SKM-1 (cell line): ENCODE data around the gene COL26A1.
"Not testable (repeated sequence)": the region's sequence is repeated elsewhere in the genome, so short reads cannot be mapped to it uniquely, and the experiment has no call there.

Experiments used
- DNase-seq: peaks from one replicate; lab custom pipeline; 2025; ENCODE audit not compliant: unreplicated experiment; lab: John Stamatoyannopoulos, UW

Gene COL26A1

DNA sequence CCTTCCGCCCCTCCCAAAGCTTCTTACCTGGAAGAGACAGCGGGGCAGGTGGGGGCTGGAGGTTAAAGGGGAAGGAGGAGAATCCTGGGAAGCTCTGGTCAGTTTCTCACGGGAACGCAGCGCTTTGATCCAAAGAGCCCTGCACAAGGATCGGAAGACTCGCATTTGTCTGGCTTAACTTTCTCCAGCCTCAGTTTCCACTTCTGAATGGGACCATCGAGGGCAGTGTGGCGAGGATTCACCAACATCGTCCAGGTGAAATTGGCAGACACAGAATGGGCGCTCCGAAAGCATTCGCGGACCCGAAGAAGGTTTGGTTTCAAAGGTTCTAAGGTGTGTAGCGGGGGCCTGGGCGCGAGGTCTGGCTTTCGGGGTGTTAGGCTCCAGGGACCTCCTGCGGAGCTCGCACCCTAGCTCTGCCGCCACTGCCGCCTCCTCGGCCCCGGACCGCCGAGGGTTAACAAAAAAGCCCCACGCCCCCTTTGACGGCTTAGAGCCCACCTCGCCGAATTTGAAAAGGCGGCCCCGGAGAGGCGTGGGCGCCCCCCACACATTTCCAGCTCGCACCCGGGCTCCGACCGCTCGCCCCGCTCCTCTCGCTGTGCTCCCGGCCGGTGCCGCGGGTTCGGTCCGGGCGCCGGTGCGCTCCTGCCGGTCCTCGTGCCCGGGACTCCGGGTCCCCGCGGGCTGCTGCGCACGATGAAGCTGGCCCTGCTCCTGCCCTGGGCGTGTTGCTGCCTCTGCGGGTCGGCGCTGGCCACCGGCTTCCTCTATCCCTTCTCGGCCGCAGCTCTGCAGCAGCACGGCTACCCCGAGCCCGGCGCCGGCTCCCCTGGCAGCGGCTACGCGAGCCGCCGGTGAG is at the start of gene COL26A1:
Gene COL26A1 (plus strand): TSS at position 542 of the 862 bp plus-strand sequence. CDS start 158 bp downstream, at position 700.
- DNase-seq: no peak

DNA sequence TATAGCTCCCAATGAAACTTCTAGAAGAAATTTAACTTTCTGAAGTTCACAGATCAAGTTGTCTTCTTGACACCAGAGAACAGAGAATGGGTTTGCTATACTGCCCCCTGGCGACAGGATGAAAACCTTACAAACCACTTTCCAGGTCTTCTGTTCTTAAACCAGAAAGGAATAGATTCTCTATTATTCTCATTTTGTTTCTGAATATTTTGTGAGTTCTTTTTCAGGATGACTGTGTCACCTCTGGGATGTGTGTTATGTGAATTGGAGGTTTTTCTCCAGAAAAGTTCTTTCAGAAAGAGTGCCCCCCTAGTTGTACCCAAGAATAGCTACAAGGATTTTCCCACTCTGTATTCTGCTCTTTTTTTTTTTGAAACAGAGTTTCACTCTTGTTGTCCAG is 47.3 kb upstream of the COL26A1 start:
- peak; percentile 8 for DNase-seq

DNA sequence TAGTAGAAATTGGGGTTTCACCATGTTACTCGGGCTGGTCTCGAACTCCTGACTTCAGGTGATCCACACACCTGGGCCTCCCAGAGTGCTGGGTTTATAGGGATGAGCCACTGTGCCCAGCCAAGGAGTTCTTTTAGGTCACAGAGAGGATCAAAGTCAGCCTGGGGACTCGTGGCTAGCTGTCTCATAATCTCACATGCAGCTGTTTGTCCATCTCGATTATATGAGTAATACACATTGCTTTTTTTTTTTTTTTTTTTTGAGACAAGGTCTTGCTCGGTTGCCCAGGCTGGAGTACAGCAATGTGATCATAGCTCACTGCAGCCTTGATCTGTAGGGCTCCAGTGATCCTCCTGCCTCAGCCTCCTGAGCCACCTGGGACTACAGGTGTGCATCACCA is 43.3 kb upstream of the COL26A1 start:
- no peak for DNase-seq

DNA sequence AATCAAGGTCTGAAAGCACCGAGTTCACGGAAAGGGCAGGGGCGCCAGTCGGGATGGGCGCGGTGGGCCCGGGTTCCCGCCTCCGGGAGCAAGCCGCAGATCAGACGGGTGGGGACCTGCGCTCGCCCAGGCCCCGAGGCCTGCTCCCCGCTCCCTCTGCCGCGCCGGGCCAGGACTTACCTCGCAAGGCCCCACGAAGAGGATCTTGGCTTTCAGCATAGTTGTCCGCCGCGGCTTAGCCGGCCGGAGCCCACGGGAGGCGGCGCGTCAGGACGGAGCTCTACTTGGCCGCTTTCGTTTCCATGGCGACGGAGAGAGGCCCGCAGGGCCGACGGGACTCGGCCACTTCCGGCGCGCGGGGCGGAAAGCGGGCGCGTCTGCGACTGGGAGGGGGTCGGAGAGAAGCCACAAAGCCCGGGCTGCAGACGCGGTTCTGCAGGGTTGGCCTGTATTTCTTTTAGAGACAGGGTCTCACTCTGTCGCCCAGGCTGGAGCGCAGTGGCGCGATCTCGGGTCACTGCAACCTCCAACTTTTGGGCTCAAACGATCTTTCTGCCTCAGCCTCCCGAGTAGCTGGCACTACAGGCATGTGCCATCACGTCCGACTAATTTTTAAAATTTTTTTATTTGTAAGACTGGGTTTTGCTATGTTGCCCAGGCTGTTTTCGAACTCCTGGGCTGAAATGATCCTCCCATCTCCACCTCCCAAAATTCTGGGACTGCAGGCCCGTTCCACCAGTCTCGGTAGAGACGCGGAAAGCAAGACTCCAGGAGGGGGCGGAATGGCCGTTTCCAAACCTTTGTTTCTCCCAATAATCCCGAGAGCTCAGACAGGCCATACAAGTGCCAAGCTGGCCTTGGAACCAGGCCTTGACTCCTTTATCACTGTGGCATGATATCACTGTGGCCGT is 40.9 kb upstream of the COL26A1 start, which contains the start of gene IFT22:
Gene IFT22 (minus strand): TSS at position 322 of the 911 bp plus-strand sequence. CDS start 103 bp downstream, at position 219.
- peak; percentile 71 for DNase-seq

DNA sequence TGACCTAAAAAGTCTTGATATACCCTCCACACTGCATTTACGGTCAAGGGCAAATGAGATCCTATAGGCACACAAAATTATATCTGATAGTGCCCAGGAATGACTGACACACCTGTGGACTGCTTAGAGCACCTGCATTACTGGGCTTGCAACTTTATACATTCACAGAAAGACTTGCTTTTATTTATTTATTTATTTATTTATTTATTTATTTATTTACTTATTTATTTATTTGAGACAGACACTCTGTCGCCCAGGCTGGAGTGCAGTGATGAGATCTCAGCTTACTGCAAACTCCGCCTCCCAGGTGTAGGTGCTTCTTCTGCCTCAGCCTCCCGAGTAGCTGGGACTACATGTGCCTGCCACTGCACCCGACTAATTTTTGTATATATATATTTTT is 34.5 kb upstream of the COL26A1 start:
- DNase-seq: no peak

DNA sequence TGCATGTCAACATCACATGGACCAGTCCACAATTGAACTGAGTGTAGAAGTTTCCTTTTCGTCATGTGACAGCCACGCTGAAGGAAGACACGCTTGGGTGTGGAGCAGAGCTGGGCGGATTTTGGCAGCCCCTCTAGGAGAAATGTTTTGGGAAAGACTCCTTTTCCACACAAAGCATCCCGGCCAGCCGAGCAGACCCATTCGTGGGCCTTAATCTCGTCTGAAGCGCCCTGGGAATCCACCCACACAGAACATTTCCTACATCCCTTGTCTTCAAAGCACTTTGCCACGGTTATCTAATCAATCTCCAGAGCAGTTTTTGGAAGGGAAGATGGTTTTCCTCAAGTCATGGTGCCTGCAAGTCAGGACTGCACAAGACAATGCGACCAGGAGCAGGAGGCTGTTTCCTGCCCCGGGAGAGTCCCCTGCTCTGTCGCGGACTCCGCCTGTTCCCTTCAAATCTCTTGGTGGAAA is 32.6 kb upstream of the COL26A1 start:
- DNase-seq: no peak

DNA sequence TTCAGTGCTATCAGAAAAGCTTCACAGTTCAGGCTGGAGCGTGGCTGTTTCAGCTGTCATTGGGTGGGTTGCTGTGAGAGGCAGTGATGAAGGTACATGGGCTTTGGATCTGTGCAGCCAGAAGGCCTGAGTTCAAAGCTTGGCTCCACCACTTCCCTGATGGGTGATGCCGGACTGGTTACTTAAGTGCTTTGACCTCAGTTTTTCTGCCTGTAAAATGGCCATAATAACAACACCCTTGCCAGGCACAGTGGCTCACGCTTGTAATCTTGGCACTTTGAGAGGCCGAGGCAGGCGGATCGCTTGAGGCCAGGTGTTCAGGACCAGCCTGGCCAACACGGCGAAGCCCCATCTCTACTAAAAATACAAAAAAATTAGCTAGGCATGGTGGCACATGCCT is 30.6 kb upstream of the COL26A1 start:
- no peak for DNase-seq

DNA sequence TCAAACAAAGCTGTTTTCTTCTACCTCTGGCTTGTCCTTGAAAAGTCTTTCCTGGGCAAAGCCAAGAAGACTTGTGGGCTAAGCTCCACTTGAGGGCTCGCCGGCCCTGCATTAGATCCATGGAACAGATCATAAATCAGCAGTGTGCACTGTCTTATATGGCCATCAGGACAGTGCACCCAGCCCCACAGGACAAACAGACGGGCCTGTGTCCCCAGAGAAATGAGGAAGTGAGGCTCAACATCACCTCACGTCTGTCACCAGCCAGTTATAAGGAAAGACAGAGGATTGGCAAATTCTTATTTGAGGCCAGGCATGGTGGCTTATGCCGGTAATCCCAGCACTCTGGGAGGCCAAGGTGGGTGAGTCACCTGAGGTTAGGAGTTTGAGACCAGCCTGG is 28.8 kb upstream of the COL26A1 start:
- peak; percentile 36 for DNase-seq

DNA sequence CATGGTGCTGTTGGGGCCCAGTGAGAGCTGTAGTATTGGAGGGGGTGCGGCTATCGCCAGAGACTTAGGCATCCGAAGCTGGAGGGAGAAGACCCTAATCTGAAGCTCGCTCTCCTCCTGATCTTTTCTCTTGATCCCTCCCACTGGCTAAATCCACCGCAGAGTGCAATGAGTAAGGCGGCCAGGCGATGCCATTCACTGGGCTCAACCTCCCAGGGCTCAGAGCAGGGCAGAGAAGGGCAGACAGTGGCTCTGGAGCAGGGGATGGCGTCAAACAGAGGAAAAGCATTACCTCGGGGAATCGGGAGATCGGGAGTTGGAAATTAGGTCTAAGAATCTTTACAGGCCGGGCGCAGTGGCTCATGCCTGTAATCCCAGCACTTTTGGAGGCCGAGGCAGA is 22.3 kb upstream of the COL26A1 start:
- DNase-seq: no peak

DNA sequence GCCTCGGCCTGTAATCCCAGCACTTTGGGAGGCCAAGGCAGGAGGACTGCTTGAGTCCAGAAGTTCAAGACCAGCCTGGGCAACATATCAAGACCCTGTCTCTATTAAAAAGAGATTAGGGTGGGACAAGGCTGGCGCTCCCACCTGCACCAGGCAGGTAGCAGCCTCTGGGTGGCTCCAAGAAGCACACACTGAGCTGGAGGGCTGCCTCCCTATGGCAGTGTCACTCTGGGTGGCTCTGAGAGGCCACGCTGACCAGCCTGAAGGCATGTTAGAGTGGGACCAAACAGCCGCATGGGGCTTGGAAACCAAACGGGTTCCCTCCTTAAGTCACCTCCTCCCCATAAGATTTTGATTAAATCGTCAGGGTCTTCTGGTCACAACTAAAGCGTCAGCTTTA is 19.8 kb upstream of the COL26A1 start:
- DNase-seq: no peak

DNA sequence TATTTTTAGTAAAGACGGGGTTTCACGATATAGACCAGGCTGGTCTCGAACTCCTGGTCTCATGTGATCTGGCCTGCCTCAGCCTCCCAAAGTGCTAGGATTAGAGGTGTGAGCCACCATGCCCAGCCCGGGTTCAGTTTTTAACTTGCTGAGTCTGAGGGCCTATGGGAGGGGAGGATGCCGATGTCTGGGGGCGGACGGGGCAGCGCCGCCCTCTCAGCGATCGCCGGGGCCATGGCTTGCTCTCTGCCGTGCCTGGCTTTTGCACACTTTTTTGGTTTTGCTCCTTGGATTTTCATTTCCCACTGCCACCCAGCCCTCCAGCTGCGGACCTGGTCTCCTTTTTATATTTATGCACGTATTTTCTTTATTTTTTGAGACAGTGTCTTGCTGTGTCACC is 15.2 kb upstream of the COL26A1 start:
- no peak for DNase-seq

DNA sequence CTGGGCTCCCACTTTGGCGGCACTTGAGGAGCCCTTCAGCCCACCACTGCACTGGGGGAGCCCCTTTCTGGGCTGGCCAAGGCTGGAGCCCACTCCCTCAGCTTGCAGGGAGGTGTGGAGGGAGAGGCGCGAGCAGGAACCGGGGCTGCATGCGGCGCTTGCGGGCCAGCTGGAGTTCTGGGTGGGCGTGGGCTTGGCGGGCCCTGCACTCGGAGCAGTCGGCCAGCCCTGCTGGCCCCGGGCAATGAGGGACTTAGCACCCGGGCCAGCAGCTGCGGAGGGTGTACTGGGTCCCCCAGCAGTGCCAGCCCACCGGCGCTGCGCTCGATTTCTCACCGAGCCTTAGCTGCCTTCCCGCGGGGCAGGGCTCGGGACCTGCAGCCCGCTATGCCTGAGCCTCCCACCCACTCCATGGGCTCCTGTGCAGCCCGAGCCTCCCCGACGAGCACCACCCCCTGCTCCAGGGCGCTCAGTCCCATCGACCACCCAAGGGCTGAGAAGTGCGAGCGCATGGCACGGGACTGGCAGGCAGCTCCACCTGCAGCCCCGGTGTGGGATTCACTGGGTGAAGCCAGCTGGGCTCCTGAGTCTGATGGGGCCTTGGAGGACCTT is 14.1 kb upstream of the COL26A1 start:
- DNase-seq: not testable (repeated sequence)

DNA sequence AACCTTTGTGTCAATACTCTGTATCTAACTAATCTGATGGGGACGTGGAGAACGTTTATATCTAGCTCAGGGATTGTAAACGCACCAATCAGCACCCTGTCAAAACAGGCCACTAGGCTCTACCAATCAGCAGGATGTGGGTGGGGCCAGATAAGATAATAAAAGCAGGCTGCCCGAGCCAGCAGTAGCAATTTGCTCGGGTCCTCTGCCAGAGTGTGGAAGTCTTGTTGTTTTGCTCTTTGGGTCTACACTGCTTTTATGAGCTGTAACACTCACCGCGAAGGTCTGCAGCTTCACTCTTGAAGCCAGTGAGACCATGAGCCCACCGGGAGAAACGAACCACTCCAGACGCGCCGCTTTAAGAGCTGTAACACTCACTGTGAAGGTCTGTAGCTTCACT is 13.4 kb upstream of the COL26A1 start:
- not testable (repeated sequence) for DNase-seq

DNA sequence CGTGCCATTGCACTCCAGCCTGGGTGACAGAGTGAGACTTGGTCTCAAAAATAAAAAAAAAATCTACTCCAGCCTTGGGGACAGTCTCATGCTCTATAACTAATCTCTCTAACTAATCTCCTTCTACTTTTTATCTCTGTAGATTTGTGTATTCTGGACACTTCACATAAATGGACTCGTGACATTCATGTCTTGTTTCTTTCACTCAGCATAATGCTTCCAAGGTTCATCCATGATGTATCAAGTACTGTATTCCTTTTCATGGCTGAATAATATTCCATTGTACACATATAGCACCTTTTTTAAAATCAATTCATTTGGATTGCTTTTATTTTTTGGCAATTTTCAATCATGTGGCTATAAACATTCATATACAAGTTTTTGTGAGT is 9.8 kb upstream of the COL26A1 start:
- no peak for DNase-seq

DNA sequence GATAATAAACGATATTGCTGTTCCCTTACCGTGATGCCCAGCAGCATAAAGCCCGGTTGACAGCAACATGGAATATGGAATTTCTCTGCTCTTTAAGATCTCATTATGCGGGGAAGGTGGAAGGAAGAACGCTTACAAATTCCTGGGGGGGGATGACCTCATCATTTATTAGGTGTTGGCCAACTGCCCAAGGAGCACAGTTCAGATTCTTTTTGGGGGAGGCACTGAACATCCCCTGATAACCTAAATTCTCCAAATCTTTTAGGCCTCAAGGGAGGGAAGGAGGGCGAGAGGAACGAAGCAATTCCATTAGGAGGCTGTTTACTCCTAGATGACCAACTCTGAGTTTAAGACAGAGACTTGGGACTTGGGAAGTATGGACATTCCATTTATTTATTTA is 5.2 kb upstream of the COL26A1 start:
- no peak for DNase-seq

DNA sequence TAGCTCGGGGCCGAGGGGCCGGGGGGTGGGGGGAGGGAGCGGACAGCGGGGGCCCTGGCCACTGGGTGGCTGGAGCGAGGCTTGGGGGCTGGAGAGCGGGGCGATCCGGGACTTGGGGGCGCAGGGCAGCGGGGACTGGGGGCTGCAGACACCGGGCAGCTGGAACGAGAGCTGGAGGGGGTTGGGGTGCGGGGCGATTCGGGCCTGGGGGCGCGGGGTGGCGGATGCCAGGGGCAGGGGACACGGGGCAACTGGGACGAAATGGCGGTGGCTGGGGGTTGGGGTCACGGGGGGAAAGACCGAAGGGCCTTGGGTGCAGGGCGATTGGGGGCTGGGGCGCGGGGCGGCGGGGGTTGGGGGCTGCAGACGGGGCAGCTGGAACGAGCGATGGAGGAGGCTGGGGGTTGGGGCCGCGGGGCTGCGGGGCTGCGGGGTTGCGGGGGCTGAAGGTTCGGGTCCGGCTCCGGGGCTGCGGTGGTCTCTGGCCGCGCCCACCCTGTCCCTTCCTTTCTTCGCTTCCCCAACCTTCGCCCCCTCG is 590 bp downstream of the COL26A1 start:
- DNase-seq: no peak

DNA sequence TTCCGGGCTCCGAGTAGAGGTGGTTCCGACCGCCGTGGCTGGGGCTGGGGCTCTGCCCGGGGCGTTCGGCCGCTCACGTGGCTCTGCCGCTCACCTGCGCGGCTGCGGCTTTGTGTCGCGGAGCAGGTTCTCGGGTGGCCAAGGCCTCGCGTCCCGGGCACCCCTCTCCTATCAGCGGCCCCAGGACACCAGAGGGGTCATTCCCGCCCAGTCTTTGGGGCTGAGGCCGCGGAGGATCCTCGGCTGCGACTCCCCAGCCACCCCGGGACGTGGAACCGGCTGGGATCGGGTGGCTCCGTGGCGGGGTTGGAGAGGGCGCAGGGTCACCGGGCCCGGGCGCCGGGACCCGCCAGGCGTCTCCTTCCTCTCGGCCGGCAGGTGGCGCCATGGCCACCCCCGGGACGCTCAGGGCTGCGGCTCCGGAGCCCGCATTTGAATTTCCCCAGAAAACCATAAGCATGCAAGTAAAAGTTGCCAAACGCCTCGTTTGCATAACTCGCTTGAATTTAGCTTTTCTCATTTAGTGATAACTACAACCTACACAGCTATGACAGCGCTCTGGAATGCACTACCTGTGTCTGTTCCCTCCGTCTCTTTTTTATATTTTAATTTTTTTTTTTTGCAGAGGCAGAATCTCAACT is 1.2 kb downstream of the COL26A1 start:
- DNase-seq: peak; percentile 29

DNA sequence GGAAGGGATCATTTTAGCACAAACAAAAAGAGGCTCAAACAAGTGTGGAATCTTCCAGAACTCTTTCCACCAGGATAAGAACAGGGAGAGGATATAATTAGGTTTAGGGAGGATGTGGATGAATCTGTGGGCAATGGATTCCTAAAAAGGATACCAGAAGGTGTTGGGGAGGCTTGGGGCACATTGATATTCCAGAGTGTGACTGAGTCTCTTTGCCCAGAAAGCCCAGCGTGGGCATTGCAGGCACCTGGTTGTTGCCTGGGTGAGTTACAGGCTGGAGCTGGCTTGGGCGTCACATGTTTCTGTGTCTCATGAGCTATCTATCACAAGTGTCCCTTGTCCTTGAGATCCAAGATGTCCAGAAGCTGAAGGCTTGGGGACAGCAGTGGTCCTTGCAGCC is 3.3 kb downstream of the COL26A1 start:
- DNase-seq: no peak

DNA sequence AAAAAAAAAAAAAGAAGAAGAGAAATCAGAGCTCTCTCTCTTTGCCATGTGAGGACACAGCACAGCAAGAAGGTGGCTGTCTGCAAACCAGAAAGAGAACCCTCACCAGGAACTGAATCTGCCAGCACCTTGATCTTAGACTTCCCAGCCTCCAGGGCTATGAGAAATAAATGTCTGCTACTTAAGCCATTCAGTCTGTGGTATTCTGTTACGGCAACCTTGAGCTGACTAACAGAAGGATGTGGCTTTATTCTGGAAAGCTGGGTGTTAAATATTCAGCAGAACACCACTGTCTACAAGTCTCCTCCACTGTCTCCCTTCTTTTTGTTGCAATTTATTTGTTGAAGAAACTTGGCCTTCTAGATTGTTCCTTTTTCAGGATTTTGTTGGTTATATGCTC is 5.0 kb downstream of the COL26A1 start:
- DNase-seq: no peak

DNA sequence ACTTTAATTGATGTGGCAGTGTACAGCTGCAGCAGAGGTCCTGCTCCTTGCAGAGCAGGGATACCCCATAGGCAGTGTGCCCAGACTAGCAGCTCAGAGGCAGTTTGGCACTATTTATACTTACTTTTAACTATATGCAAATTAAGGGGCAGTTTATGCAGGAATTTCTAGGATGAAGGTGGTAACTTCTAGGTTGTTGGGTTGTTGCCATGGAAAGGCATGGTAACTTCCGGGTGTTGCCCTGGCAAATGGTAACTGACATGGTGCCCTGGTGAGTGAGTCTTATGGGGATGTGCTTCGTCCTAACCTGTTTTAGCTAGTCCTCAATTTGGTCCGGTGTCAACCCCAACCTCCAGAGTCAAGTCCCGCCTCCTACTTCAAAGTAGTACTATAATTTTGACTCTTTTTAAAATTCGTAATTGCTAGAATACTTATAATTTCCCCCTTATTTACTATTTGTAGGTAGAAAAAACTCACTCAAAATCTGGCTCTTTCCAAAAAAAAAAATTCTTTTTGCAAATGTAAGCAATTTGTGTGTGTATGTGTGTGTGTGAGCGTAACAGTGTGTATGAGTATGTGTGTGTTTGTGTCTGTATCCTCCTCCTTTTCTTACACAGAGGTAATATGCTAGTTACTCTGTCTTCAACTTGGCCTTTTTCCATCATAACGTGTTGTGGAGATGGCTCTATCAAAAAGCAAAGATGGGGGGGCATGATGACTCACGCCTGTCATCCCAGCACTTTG is 5.9 kb downstream of the COL26A1 start:
- DNase-seq: no peak
